Measurements from ENCODE around the gene UTP3.

GRCh38 chr4:70691661-70692060 is 3.3 kb downstream of the UTP3 start:
- TF ChIP-seq RAD21 (IDR thresholded peaks at IDR 0.05; ENCODE audit: low read depth) (no peak), EGR1 (IDR thresholded peaks at IDR 0.05) (no peak), EP300 (IDR thresholded peaks at IDR 0.05; ENCODE audit: borderline replicate concordance) (no peak), TAF1 (IDR thresholded peaks at IDR 0.05; ENCODE audit: low read depth) (no peak), MAX (IDR thresholded peaks at IDR 0.05) (no peak), USF1 (IDR thresholded peaks at IDR 0.05) (no peak), REST (IDR thresholded peaks at IDR 0.05; ENCODE audit: low read depth) (no peak), CREB1 (IDR thresholded peaks at IDR 0.05; ENCODE audit: low read depth) (no peak), ZBTB7A (IDR thresholded peaks at IDR 0.05; ENCODE audit: low read depth) (no peak)

All from Ishikawa (cell line).